Vagina (tissue), 2 donors: ENCODE data around the gene NKX1-2.

ENCODE experiments used
- POLR2A ChIP-seq, 2 donors: fragments of 450-650 bp; IDR thresholded peaks; one replicate each; pipeline ENCODE4 v1.6.1; 2017; ENCODE audit warnings: antibody characterized with exemption in 2 of 2, mild to moderate bottlenecking in 2 of 2, moderate library complexity in 2 of 2
- TF ChIP-seq, protein P1 (sequence below), 3 experiments: fragments of 450-650 bp in 2 of 3; fragments of 200-600 bp in 1 of 3; sonication (generic) in 1 of 3; IDR thresholded peaks; one replicate each; pipeline ENCODE4 v1.5.1; 2017 to 2019; ENCODE audit warnings: antibody characterized with exemption in 3 of 3, mild to moderate bottlenecking in 2 of 3, moderate library complexity in 2 of 3

DNA sequence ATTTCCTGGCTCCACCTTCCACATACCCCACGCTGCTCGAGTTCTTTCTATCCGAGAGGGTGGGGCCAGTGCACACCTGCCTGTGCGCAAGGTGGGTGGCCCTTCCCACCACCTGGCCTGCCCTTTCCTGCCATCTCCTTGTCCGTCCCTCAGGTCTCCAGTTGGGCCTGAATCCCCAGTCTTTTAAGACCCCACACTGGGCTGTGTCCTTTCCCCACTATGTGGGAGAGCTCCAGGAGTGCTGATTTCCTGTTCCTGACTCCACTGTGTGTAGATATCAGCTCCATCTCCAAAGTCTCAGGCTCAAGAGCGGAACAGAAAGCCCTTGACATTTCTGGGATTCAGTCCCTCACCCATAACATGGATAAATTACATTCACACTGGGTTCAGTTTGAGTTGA, 31.9 kb upstream of the NKX1-2 start:
- TF ChIP-seq, protein P1, sequence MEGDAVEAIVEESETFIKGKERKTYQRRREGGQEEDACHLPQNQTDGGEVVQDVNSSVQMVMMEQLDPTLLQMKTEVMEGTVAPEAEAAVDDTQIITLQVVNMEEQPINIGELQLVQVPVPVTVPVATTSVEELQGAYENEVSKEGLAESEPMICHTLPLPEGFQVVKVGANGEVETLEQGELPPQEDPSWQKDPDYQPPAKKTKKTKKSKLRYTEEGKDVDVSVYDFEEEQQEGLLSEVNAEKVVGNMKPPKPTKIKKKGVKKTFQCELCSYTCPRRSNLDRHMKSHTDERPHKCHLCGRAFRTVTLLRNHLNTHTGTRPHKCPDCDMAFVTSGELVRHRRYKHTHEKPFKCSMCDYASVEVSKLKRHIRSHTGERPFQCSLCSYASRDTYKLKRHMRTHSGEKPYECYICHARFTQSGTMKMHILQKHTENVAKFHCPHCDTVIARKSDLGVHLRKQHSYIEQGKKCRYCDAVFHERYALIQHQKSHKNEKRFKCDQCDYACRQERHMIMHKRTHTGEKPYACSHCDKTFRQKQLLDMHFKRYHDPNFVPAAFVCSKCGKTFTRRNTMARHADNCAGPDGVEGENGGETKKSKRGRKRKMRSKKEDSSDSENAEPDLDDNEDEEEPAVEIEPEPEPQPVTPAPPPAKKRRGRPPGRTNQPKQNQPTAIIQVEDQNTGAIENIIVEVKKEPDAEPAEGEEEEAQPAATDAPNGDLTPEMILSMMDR (IDR thresholded peaks at IDR 0.05) = no peak
- no peak for TF ChIP-seq POLR2A (IDR thresholded peaks at IDR 0.05)
